ENCODE data around the gene LPP.
A peak's percentile ranks its signal among the peaks of the same experiment; 100 is the strongest.

LPP gene

GRCh38 chr3:188299068-188299467, 145.1 kb downstream of the LPP start:
- DNase-seq (ENCODE audit: low read depth in 3 of 3), result peak in 2 of 3 experiments; percentile 23 to 44

DNA sequence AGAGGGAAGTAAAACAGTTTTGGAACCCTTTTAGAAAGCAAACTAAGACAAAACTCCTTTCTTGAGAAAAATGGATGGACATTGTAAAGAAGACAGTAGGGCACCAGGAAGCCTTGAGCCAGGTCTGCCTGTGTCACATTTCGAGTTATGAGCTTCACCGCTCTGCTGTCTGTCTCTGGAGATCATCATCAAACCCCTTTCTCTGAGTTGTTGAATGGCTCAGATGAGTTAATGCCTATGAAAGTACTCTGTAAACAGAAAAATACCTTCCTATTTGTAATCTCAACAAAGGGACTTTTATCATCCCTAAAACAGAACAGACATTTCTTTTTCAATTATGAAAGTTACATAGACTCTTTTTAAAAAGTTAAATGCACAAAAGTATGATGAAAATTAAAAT, 145.8 kb downstream of the LPP start:
- no peak for DNase-seq (ENCODE audit: low read depth in 3 of 3)

DNA sequence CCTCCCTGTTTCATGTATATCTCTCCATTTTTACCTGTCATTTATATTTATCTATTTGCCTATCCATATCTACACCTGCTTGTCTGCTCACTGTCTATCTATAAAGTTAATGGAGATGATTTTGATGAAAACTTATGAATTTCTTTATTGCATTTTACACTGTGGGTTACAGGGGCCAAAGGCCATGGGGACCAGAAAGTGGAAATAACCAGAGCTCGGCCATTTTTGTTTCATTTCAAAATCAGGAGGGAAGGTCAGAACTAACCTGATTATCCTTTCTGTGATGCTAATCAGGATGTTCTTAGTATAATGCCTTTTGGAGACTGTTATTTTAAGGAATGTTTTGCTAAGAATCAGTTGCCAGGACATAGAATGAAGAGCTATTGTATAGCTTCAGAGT, 147.2 kb downstream of the LPP start:
- no peak for DNase-seq (ENCODE audit: low read depth in 3 of 3)

- DNase-seq (ENCODE audit: low read depth in 3 of 3), result no peak
Measured at GRCh38 chr3:188303286-188303799, 149.4 kb downstream of the LPP start.

- DNase-seq (ENCODE audit: low read depth in 3 of 3), result no peak
Measured at GRCh38 chr3:188303823-188304222, 149.9 kb downstream of the LPP start.

DNA sequence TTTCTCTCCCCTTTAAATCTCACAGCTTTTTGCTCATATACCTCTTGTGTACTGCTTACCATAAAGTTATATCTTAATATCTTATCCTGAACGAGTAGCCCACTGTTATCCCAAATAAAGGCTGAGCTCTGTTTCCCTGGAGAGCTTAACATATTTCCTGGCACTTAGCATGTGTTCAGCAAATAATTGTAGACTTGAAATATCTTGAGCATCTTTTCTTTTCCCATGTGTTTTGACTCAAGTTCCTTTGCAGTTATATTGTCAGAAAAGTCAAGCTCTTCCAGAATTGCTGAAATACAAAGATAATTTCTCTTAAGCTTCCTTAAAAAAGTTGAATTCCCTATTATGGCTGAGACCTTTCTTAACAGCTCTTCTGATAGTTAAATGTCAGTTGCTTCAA, 150.5 kb downstream of the LPP start:
- DNase-seq (ENCODE audit: low read depth in 3 of 3), result no peak

DNA sequence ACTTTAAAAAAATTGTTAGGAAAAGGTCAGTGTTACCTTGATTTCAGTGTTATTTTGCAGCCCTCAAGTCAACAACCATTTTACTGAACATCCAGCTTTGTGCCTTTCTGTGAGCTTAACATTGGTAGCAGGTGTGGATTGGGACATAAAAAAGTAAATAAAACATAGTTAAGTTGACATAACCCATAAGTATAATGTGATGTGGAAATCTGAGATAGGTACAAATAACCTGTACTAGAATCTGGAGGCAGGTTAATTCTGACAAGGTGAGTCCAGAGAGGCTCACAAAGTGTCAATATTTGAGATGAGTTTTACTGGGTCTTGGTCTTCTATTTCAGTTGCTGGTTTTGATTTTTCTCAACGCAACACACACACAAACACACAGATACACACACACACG, 151.3 kb downstream of the LPP start:
- no peak for DNase-seq (ENCODE audit: low read depth in 3 of 3)

- DNase-seq (ENCODE audit: low read depth in 3 of 3), result no peak
Measured at GRCh38 chr3:188306435-188307005, 152.6 kb downstream of the LPP start.

DNA sequence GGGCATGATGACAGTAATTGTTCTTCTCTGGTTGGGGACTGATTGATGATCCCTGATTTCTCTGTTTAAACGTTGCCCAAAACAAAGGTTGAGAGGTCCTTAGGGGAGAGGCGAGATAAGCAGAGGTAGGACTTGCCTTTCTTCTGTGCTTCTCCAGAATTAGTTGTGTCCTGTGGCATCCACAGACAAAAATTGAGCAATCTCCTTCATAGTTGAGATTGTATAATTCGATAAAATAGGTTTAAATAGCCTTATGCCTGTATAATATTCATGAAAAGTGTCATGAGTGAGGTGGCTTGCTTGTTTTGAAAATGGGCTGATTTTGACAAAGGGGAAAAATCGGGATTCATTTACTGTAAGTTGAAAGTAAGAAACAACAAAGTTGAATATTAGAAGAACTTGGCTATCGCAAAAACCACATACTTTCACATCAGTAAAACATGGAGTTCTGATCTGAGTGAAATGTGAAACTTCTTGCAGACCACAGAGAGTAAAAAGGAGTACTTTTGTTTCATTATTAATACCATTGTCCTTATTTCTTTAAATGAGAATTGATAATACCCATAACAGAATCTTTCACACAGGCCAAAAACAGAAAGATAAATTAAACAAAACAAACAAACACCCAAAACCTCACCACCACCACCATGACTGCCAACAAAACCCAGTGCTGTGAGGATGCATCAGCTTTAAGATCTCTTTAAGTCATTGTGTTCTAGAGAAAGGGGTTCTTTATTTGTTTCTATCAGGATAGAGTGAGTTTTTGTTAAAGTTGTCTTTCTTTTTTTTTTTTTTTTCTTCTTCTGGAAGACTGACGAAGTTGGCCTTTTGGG, 155.7 kb downstream of the LPP start:
- peak in 1 of 3 experiments; percentile 10 for DNase-seq (ENCODE audit: low read depth in 3 of 3)

DNA sequence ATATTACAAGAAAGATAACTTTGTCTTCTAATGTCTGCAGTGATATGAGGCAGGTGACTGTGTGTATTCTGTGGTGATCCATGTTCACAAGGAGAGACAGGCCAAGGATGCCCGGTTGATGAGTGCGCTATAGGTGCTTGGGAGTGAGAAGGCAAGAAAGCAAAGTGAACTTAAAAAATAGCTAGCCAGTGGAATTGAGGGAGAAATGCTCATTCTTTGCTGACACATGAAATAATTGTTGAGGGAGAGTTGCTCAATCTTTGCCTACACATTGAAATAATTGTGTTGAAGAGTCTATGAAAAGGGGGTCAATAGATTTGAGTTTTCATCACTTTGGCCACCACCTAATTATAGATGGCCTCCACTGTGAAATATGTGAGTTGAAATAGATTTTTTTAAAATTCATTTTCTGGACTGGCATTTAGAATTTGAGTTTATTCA, 156.3 kb downstream of the LPP start:
- DNase-seq (ENCODE audit: low read depth in 3 of 3), result no peak

DNA sequence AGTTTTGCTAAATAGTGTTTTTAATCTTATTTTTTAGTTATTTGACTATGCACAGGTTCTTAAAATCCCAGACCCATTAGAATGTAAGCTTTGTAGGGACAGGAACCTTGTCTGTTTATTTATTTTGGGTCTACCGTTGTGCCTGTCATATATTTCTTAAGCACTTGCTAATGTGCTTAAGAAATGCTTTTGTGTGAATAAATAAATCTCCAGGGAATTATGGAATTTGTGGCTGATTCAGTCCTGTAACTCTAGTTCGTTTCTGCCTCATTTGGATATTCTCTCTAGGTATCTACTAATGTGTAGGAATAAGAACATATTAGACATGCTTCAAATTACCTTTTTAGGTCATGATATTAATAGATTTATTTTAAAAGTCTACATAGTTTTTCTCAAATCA, 161.6 kb downstream of the LPP start:
- DNase-seq (ENCODE audit: low read depth in 3 of 3), result no peak

GRCh38 chr3:188316021-188316722, 162.2 kb downstream of the LPP start:
- no peak for DNase-seq (ENCODE audit: low read depth in 3 of 3)

DNA sequence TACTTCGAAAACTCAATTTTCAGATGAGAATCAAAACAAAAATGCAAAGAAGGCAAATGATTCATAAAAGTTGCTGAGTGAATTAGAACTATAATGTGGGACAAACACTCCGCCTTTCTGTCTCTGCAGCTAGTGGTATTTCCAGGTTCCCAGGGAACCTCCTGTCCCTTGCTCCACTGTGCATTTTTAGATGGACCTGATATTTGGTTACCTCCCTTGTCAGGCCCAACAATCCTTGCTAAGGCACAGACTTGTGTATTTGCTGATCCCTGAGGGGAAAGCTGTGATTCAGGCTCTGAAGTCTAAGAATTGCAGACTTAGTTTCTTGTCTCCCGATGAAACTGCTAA, 162.7 kb downstream of the LPP start:
- no peak for DNase-seq (ENCODE audit: low read depth in 3 of 3)

DNA sequence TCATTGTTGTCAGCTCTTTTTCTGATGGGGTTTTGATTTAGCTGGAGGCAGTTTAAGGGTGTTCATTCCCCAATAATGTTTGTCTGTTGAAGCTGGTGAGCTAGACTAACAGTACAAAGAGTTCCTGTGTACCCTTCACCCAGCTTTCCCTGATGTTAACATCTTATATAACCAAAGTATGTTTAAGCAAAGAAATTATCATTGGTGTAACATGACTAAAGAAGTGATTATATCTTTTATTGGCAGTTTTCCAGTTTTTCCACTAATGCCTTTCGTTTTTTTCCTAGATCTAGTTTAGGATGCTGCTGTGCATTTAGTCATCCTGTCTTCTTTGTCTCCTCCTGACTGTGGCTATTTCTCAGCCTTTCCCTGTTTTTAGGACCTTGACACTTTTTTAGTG, 165.6 kb downstream of the LPP start:
- no peak for DNase-seq (ENCODE audit: low read depth in 3 of 3)

GRCh38 chr3:188320757-188321156, 166.8 kb downstream of the LPP start:
- DNase-seq (ENCODE audit: low read depth in 3 of 3), result no peak

- no peak for DNase-seq (ENCODE audit: low read depth in 3 of 3)
Measured at GRCh38 chr3:188321258-188321657, 167.3 kb downstream of the LPP start.

GRCh38 chr3:188322135-188322887, 168.4 kb downstream of the LPP start:
- DNase-seq (ENCODE audit: low read depth in 3 of 3), result no peak

DNA sequence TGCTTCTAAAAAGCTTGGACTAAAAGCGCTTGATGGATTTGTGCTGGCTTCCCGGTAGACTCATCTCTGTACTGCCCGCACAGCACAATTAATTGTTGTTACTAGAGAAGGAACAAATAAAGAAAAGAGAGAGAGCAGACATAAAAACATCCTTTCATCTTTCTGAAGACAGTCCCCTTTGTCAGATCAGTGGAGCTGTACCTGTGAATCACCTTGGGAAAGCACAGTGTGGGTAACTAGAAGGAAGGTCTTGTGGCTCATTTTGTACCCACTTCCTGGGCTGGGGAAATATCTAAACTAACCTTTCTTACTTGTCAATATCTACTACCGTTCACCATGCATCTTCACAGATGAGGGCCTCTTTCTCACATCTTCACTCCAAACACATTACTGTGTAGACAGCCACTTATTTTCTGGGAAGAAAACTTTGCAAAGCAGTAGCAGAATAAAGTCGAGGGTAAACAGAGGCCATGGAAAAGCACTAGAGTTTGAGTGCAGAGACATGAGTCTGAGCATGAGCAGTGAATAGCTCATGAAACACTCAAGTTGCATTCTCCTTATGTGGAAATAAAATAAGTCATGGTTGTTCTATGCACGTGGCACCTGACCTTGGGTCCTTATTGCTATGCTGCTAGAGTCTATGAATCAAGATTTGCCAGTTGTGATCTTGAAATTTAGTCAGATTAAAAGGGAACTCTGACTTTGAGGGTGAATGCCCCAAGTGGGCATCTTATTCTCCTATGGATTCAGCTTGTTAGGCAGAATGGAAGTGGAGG, 169.3 kb downstream of the LPP start:
- DNase-seq (ENCODE audit: low read depth in 3 of 3), result peak in 2 of 3 experiments; percentile 9 to 34

- DNase-seq (ENCODE audit: low read depth in 3 of 3), result no peak
Measured at GRCh38 chr3:188326111-188326510, 172.2 kb downstream of the LPP start.

GRCh38 chr3:188326968-188327367, 173.0 kb downstream of the LPP start:
- no peak for DNase-seq (ENCODE audit: low read depth in 3 of 3)

DNA sequence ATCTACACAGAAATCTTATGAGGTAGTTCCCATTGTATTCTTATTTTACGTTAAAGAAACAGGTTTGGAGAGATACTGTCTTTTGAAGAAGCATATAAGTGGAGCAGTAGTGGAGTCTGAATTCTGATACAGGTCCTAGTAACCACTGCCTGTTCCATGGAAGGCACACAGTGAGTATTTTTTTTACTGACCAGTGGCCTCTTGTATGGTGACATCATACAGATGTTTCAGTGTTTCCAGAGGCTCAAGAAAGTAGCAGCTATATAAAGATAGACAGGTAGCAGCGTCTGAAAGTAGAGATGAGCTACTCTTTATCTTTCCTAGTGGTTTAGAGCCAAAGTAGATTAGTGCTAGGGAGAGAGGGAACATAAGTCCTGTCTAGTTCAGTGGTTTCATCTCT, 173.5 kb downstream of the LPP start:
- DNase-seq (ENCODE audit: low read depth in 3 of 3), result no peak

Measured in stimulated activated CD4-positive, alpha-beta T cell treated with anti-CD3 and anti-CD28 coated beads, TNF-alpha, amount 100 ng/mL, for 24 hours (primary cell).